ENCODE results near the gene SAP130.

The SAP130 gene

DNA sequence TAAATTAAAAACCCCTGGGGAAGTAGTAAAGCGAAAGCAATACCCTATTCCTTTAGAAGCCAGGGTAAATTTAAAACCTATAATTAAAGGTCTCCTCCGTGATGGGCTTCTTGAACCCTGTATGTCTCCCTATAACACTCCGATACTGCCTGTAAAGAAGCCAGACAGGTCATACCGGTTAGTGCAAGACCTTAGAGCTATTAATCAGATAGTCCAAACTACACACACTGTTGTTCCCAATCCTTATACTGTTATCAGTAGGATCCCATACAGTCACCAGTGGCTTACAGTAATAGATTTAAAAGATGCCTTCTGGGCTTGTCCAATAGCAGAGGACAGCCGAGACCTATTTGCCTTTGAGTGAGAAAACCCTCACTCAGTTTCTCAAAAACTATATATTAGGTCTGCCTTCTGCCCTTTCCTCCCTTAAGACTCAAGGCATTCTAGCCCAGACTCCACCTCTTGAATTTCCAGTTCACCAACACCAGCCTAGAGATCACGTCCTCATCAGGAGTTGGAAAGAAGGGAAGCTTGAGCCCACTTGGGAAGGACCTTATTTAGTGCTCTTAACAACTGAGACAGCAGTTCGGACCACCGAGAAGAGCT is 12.4 kb upstream of the SAP130 start:
- no peak for DNase-seq (ENCODE audit: low read depth in 2 of 2)
- H3K4me3 ChIP-seq (replicated peaks in 1 of 2; ENCODE audit: low read depth in 2 of 2, low read length in 2 of 2): no peak overlapping the region
- TF ChIP-seq, protein P1, sequence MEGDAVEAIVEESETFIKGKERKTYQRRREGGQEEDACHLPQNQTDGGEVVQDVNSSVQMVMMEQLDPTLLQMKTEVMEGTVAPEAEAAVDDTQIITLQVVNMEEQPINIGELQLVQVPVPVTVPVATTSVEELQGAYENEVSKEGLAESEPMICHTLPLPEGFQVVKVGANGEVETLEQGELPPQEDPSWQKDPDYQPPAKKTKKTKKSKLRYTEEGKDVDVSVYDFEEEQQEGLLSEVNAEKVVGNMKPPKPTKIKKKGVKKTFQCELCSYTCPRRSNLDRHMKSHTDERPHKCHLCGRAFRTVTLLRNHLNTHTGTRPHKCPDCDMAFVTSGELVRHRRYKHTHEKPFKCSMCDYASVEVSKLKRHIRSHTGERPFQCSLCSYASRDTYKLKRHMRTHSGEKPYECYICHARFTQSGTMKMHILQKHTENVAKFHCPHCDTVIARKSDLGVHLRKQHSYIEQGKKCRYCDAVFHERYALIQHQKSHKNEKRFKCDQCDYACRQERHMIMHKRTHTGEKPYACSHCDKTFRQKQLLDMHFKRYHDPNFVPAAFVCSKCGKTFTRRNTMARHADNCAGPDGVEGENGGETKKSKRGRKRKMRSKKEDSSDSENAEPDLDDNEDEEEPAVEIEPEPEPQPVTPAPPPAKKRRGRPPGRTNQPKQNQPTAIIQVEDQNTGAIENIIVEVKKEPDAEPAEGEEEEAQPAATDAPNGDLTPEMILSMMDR (IDR thresholded peaks at IDR 0.05; ENCODE audit: low read depth, low read length): no peak

DNA sequence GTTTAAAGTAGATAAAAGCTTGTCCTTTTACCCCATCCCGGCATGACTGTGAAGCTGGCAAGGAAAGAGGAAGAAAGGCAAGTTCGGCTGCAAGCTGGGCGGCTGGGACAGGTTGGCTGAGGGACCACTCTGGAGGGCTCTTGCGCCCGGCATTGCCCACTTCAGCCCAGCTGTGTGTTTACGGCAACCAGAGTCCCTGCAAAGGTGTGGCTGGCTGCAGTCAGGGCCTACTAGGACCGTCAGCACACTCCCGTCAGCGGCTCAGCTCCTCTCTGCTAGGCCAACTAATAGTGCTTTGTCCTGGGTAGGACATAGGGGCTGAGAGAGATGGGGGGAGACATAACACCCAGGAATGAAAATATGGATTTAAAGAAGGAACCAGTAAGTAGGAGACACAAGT is 11.7 kb upstream of the SAP130 start:
- TF ChIP-seq, protein P1 (IDR thresholded peaks at IDR 0.05; ENCODE audit: low read depth, low read length): no peak
- DNase-seq (ENCODE audit: low read depth in 2 of 2): no peak
- H3K4me3 ChIP-seq (replicated peaks in 1 of 2; ENCODE audit: low read depth in 2 of 2, low read length in 2 of 2): no peak overlapping the region

DNA sequence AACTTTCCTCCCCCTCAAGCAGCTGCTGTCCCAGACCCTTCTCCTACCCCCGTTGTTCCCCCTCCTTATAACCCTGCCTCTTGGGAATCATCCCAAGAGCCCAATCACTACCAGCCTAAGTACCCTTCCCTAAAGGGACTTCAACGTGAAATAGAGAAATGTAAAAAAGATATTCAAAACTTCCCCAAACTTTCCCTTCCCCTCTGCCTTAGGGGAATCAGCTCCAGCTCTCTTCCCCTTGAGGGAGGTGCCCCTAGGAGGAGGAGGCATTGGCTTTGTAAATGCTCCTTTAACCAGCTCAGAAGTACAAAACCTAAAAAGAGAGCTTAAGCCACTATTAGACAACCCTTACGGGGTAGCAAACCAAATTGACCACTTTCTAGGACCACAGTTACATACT is 10.6 kb upstream of the SAP130 start:
- TF ChIP-seq, protein P1 (IDR thresholded peaks at IDR 0.05; ENCODE audit: low read depth, low read length): no peak
- H3K4me3 ChIP-seq (replicated peaks in 1 of 2; ENCODE audit: low read depth in 2 of 2, low read length in 2 of 2): no peak overlapping the region
- no peak for DNase-seq (ENCODE audit: low read depth in 2 of 2)

DNA sequence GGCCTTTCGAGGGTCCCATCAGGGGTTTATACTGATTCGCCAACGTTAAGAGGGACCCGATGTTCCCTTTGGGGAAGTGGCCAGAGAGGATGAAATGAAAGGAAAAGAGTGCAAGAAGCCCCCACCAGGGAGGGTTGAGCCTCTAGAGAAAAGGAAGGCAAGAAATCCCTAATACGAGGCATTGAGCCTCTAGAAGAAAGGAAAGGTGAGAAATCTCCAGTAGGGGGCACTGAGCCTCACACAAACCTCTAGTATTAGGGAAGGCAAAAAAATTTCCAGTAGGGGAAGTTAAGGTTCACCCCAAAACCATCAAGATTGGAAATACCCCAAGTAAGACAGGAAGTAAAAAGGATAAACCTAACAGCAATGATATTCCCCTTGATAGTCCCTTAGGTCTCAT is 9.8 kb upstream of the SAP130 start:
- H3K4me3 ChIP-seq (replicated peaks in 1 of 2; ENCODE audit: low read depth in 2 of 2, low read length in 2 of 2): no peak overlapping the region
- no peak for DNase-seq (ENCODE audit: low read depth in 2 of 2)
- TF ChIP-seq, protein P1 (IDR thresholded peaks at IDR 0.05; ENCODE audit: low read depth, low read length): no peak

DNA sequence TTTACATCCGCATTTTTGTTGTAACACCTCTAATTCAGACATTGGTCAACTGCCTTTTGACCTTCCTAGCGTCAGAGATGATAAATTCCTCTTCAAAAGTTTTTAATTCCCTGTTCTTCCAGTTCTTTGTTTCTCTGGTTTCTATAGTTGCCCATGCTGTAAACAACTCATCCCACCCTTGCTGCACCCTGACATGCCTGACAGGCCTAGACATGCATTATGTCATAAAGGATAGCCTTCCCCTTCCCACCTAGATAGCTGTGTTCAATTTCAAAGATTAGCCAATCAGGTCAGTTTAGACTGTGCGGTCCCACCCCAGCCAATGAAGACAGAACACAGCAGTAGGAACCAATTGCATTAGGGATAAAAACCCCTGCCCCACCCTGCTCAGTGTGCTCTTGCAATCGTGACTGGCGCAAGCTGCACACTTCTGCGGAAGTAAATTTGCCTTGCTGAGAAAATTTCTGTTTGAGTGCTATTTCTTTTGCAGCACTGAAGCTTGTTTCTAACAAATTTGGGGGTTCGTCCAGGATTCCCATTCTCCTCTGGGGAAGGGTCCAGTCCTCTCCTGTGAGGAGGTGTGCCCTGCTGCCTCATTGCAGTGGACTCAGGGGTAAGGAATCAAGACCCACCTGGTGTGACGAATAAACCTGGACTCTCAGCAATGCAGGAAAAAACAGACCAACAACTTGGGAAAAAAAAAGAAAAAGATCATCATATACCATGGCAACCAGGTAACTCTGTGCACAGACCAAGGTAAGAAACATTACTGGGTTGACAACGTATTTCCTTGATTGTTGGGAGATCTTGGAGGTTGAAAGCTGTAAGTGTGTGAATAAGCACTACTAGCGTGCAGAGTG is 9.1 kb upstream of the SAP130 start:
- no peak for DNase-seq (ENCODE audit: low read depth in 2 of 2)
- TF ChIP-seq, protein P1 (IDR thresholded peaks at IDR 0.05; ENCODE audit: low read depth, low read length): no peak
- H3K4me3 ChIP-seq (replicated peaks in 1 of 2; ENCODE audit: low read depth in 2 of 2, low read length in 2 of 2): no peak overlapping the region

DNA sequence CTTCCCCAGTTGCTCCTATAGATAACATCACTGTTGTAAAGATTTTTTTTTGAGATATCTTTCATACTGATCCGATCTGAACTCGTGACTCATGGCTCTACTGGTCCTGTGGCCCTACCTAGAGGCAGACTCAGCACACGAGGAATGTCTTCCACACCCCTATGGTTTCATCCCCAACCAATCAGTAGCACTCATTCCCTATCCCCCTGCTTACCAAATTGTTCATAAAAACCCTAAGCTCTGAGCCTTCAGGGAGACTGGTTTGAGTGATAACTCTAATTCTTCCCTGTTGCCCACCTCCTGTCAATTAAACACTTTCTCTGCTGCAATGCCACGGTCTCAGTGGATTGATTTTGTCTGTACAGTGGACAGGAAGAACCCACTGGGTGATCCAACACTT is 4.2 kb upstream of the SAP130 start:
- no peak for DNase-seq (ENCODE audit: low read depth in 2 of 2)
- no peak overlapping the region for H3K4me3 ChIP-seq (replicated peaks in 1 of 2; ENCODE audit: low read depth in 2 of 2, low read length in 2 of 2)
- TF ChIP-seq, protein P1 (IDR thresholded peaks at IDR 0.05; ENCODE audit: low read depth, low read length): no peak

Measured in cardiac fibroblast (primary cell).